Right lobe of liver (tissue), 6 donors: ENCODE measurements around the gene RASAL2. TPM values are rescaled to one million over a fixed set of nuclear protein-coding genes. Genes with fewer than 3 reads are reported as not detected.
A peak's percentile ranks its signal among the peaks of the same experiment; 100 is the strongest.

Experiments
- ATAC-seq, 4 donors: fragments of 200-7000 bp; cut with Tn5 transposase; one replicate each; pipeline ENCODE4 v1.9.1; 2020; ENCODE audit warnings: mild to moderate bottlenecking in 4 of 4, moderate library complexity in 4 of 4
- DNase-seq, 3 donors: peaks; one replicate each; pipeline ENCODE4 v3.0.0-alpha.2; 2020
- H3K27ac ChIP-seq, 3 donors: fragments of 200-600 bp; one replicate each; pipeline ENCODE4 v1.8.0; 2022
- H3K27me3 ChIP-seq, 2 donors: fragments of 200-600 bp; one replicate each; pipeline ENCODE4 v1.8.0; 2022
- H3K36me3 ChIP-seq, 4 donors: fragments of 200-600 bp; sonication (generic) in 1 of 4; one replicate each; pipeline versions ENCODE4 v1.5.1 to v1.8.0; 2017 to 2022; ENCODE audit warnings: control low read depth in 1 of 4
- H3K4me1 ChIP-seq, 4 donors: fragments of 200-600 bp; sonication (generic) in 1 of 4; one replicate each; pipeline versions ENCODE4 v1.5.1 to v1.8.0; 2017 to 2022; ENCODE audit warnings: control low read depth in 1 of 4
- H3K4me3 ChIP-seq, 3 donors: fragments of 200-600 bp; one replicate each; pipeline ENCODE4 v1.8.0; 2022
- H3K9me3 ChIP-seq, 4 donors: fragments of 200-600 bp; sonication (generic) in 1 of 4; one replicate each; pipeline versions ENCODE4 v1.5.1 to v1.8.0; 2017 to 2022; ENCODE audit warnings: control low read depth in 1 of 4
- POLR2A ChIP-seq: fragments of 450-650 bp; IDR thresholded peaks from one replicate; pipeline ENCODE4 v1.6.1; 2017; ENCODE audit warnings: antibody characterized with exemption, mild to moderate bottlenecking
- WGBS: methylation state at CpG from one replicate; pipeline ENCODE4 v1.1.6; 2018; ENCODE audit warnings: low coverage, low lambda C conversion rate; ENCODE audit not compliant: insufficient coverage; ENCODE audit errors: missing lambda C conversion rate; 5-methylcytosine and 5-hydroxymethylcytosine counted together
- intact Hi-C, 2 donors: fragments of 100-400 bp; cut with DNase I; formaldehyde crosslinking; loops; one replicate each; pipeline versions ENCODE4 v1.11.2 to v1.14.1; 2022
- total RNA-seq, 6 experiments: library from RNA; depleted of rRNA in 2 of 6; stranded (reverse); fragments of >200 nt in 2 of 6; fragmentation: NEBNext Ultra II Directional in 3 of 6; extraction: Animal tissue kit (Norgen Biotek cat#: 25700) in 3 of 6; gene quantifications; one replicate each; pipeline versions ENCODE4 v1.1.0 to v1.2.4, GENCODE V29; 2016 to 2023
- TF ChIP-seq, protein P1 (sequence below), 4 donors: fragments of 200-600 bp in 3 of 4; fragments of 450-650 bp in 1 of 4; IDR thresholded peaks; one replicate each; pipeline versions ENCODE4 v1.5.1 to v1.8.0; 2016 to 2022; ENCODE audit warnings: antibody characterized with exemption in 4 of 4, mild to moderate bottlenecking in 2 of 4
- donor health status: DM: no; HTN: yes; CAD: no.
- donor health status: DM: no; HTN: no; CAD: no.
- donor health status: DM: no; HTN: no; CAD: no.
- donor health status: DM: no; HTN: yes; CAD: no.
- donor health status: DM: no; HTN: yes; CAD: no.

Gene RASAL2
- total RNA-seq, 6 experiments from 2014 or later = 3.6 to 6.0 (median 5.2) TPM

DNA sequence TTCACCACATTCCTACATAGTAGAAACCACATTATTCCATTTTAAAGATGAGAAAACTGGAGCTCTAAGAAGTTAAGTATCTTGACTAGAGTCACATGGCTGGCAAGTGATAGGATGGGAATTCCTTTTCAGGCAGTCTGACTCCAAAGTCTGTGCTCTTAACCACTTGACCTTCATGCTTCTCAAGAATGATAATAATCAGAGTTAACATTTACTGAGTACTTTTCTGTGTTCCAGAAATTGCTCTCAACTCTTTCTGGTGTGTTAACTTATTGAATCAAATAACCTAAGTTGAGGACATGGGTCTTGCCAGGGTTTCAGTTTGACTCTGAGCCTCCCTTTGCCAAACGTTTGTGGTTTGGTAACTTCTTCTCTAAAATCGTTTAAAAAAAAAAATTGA is 169.4 kb downstream of the RASAL2 start:
- Histone ChIP-seq H3K27me3 (no peaks in the 10 kb centered on the region), H3K4me1 (no peaks in the 10 kb centered on the region), H3K9me3 (no peaks in the 10 kb centered on the region), H3K27ac (no peak overlapping the region), H3K4me3 (no peak overlapping the region), H3K36me3 (no peaks in the 10 kb centered on the region)
- ATAC-seq (no peak), DNase-seq (no peak)
- TF ChIP-seq, protein P1, sequence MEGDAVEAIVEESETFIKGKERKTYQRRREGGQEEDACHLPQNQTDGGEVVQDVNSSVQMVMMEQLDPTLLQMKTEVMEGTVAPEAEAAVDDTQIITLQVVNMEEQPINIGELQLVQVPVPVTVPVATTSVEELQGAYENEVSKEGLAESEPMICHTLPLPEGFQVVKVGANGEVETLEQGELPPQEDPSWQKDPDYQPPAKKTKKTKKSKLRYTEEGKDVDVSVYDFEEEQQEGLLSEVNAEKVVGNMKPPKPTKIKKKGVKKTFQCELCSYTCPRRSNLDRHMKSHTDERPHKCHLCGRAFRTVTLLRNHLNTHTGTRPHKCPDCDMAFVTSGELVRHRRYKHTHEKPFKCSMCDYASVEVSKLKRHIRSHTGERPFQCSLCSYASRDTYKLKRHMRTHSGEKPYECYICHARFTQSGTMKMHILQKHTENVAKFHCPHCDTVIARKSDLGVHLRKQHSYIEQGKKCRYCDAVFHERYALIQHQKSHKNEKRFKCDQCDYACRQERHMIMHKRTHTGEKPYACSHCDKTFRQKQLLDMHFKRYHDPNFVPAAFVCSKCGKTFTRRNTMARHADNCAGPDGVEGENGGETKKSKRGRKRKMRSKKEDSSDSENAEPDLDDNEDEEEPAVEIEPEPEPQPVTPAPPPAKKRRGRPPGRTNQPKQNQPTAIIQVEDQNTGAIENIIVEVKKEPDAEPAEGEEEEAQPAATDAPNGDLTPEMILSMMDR (IDR thresholded peaks at IDR 0.05) = no peak
- no peak for TF ChIP-seq POLR2A
- intact Hi-C loops = no loop called here
- 38% methylated on average over 2 of the region's 2 CpGs for WGBS

DNA sequence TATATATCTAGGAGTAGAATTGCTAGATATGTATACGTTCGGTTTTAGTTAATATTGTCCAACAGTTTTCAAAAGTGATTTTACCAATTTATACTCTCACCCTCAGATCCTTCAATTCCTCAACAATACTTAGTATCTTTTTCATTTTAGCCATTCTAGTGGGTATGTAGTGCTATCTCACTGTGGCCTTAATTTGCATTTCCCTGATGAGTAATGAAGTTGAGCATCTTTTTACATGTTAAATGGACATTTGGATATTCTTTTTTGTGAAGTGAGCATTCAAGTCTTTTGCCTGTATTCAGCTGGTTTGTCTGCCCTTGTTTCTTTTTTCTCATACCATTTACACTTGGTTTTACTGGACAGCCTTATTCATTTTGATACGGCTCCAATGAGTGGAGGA is 172.2 kb downstream of the RASAL2 start:
- intact Hi-C loops = no loop called here
- ATAC-seq (no peak), DNase-seq (no peak)
- TF ChIP-seq, protein P1 (IDR thresholded peaks at IDR 0.05) = no peak
- TF ChIP-seq POLR2A = no peak
- 94% methylated on average over 3 of the region's 3 CpGs for WGBS
- Histone ChIP-seq H3K36me3 (no peaks in the 10 kb centered on the region), H3K9me3 (no peaks in the 10 kb centered on the region), H3K27me3 (no peaks in the 10 kb centered on the region), H3K4me1 (no peaks in the 10 kb centered on the region), H3K4me3 (no peak overlapping the region), H3K27ac (no peak overlapping the region)

DNA sequence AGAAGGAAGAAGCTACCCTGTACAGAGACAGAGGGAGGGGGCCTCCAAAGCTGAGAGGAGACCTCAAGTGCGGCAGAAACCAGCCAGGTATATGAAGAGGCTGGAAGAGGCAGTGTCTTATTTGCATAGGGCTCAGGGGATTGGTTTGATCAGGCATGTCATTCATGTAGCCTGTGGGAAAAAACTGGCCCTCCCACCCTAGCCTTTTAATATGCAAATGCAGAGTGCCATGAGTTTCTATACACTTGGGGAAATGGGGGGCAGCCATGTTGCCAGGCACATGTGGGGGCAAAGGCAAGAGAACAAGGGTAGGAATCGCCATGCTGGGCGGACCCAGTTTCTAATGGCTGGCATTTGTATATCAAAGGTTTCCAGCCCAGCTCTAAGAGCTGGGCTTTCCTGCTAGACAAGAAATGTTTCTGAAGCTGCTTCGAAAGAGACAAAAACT is 172.7 kb downstream of the RASAL2 start:
- Histone ChIP-seq H3K36me3 (no peaks in the 10 kb centered on the region), H3K27ac (no peak overlapping the region), H3K4me1 (no peaks in the 10 kb centered on the region), H3K9me3 (no peaks in the 10 kb centered on the region), H3K4me3 (no peak overlapping the region), H3K27me3 (no peaks in the 10 kb centered on the region)
- no peak for ATAC-seq
- 100% methylated on average over 1 of the region's 4 CpGs for WGBS
- TF ChIP-seq, protein P1 (IDR thresholded peaks at IDR 0.05) = no peak
- DNase-seq = no peak
- intact Hi-C loops = no loop called here

DNA sequence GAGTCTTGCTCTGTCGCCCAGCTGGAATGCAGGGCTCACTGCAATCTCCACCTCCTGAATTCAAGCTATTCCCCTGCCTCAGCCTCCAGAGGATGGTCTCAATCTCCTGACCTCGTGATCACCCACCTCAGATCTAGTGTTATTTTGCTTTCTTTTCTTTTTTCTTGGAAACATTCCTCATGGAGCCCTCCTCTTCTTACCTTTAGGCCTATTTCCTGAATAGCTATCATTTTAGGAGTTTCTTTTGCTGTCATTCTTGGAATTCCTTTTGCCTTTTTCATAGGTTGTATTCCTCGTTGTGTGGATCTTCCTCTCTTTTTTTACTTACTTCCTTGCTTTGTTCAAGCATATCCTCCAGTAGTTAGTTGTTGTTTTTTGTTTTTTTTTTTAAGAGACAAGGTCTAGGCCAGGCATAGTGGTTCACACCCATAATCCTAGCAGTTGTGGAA is 173.8 kb downstream of the RASAL2 start:
- Histone ChIP-seq H3K27me3 (no peaks in the 10 kb centered on the region), H3K27ac (no peak overlapping the region), H3K4me1 (no peaks in the 10 kb centered on the region), H3K9me3 (no peaks in the 10 kb centered on the region), H3K4me3 (no peak overlapping the region), H3K36me3 (no peaks in the 10 kb centered on the region)
- DNase-seq (no peak), ATAC-seq (peak in 1 of 4 donors; percentile 49)
- 84% methylated on average over 3 of the region's 3 CpGs for WGBS
- intact Hi-C loops = no loop called here
- TF ChIP-seq, protein P1 (IDR thresholded peaks at IDR 0.05) = no peak

DNA sequence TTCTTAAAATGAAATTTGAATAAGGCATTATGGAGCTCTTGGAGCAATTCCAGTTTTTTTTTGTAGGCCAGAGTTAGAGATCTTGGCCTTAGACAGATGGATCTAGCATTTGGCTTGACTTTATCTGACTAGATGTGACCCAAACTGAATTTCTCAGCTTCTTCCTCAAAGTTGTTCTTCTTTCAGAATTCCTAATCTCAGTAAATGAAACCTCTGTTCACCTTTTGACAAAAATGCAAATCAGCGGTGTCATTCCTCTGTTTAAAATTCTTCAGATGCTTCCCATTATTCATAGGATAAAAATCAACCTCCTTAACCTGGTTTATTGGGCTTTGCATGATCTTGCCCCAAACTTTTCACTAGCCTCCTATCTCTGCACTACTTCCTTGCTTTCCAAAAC is 177.6 kb downstream of the RASAL2 start:
- ATAC-seq = no peak

More for the DNA sequence above, 177.6 kb downstream of the RASAL2 start:
- DNase-seq = no peak
- Histone ChIP-seq H3K36me3 (no peaks in the 10 kb centered on the region), H3K4me3 (no peak overlapping the region), H3K27me3 (no peaks in the 10 kb centered on the region), H3K4me1 (no peaks in the 10 kb centered on the region), H3K9me3 (no peaks in the 10 kb centered on the region), H3K27ac (no peak overlapping the region)
- intact Hi-C loops = no loop called here
- 80% methylated on average over 1 of the region's 1 CpG for WGBS
- TF ChIP-seq, protein P1 (IDR thresholded peaks at IDR 0.05) = no peak
- no peak for TF ChIP-seq POLR2A
